ENCODE data around the gene NECTIN4. TPM values are rescaled to one million over a fixed set of nuclear protein-coding genes. Genes with fewer than 3 reads are reported as not detected.

The NECTIN4 gene
- total and polyA plus RNA-seq, 7 donors: 0.01 to 0.03 TPM; not detected in 5

DNA sequence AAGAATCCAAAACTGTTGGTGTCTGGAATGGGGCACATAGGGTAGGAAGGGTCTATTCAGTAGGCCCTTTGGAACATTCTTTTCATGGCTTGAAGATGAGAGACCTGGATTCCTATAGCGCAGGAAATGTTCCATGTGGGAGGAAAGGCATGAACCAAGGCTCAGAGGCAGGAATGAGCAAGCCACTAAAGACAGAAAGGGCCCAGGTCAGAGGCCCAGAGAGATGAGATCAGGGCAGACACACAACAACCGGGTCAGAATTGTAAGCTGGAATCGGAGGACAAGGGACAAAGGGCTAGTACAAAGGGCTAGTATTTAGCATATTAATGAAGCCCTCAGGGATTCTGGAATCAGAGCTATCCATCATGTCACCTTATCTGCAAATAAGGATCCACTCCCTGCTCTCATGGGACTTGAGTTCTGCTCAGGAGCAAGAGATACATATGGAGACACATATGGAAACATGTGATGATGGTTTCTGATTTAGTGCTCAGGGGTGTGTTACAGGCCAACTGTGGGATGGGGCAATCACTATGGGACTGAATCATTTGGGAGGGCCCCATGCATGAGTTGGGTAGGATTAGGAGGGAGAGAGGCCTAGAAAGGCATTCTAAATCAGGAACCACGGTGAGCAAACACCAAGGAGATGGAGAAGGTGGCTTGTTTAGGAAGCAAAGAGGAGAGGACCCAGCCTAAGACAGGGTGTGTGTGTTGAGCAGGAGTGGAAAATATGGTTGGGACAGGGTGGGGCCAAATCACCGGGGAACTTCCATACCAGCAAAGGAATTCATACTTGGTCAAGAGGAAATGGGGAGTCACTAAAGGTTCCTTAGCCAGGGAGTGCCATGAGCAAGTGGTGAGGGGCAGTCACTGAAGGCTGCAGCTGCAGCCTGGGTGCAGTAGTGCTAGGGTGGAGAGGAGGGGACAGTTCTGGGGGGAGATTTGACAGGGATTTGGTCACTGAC lies 8.6 kb downstream of the NECTIN4 start:
- DNase-seq: no peak
- no peaks in the 10 kb centered on the region for H3K9me3 ChIP-seq
- TF ChIP-seq CTCF (IDR thresholded peaks at IDR 0.05): no peak
- no peak for ATAC-seq
- 73 to 82% (median 80%) methylated on average over 5 of the region's 5 CpGs for WGBS, 3 donors
- H3K27me3 ChIP-seq (ENCODE audit: insufficient read depth in 3 of 3, low read length in 2 of 3): peaks cover 0 to 4% (median 0%) of the 10 kb centered on the region in 3 donors
- no peak overlapping the region for H3K27ac ChIP-seq
- no peaks in the 10 kb centered on the region for H3K36me3 ChIP-seq (ENCODE audit: insufficient read depth in 1 of 2, low read depth in 1 of 2)
- intact Hi-C loops (cut with DNase I): no loop called here
- no peaks in the 10 kb centered on the region for H3K4me1 ChIP-seq
- no peak overlapping the region for H3K4me3 ChIP-seq

GRCh38 chr1:161079436-161080110 lies 9.8 kb downstream of the NECTIN4 start:
- ATAC-seq (no peak), DNase-seq (no peak)
- intact Hi-C loops (cut with DNase I): no loop called here
- Histone ChIP-seq H3K4me3 (no peak overlapping the region), H3K9me3 (no peaks in the 10 kb centered on the region), H3K27ac (no peak overlapping the region), H3K27me3 (ENCODE audit: insufficient read depth in 3 of 3, low read length in 2 of 3) (peaks cover 0 to 4% (median 0%) of the 10 kb centered on the region in 3 donors), H3K4me1 (no peaks in the 10 kb centered on the region), H3K36me3 (ENCODE audit: insufficient read depth in 1 of 2, low read depth in 1 of 2) (no peaks in the 10 kb centered on the region)
- WGBS, 3 donors: 50 to 64% (median 54%) methylated on average over 41 of the region's 41 CpGs
- no peak for TF ChIP-seq CTCF (IDR thresholded peaks at IDR 0.05)

DNA sequence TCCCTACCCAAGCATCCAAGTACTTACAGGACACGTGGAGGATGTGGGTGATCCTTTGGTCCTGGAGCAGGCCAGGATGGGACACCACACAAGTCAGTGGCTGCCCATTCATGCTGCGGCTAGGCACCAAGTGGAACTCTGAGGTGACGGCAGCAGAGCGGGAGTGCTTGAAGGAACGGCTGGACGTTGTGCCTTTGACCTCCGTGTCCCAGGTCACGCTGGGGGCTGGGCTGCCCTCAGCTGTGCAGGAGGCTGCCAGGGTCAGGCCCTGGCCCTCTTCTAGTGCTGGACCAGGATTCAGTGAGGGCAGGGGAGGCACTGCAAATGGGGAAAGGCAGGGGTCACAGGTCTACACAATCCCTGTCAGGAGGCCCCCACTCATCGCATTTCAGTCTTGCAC lies 11.9 kb downstream of the NECTIN4 start:
- Histone ChIP-seq H3K27ac (no peak overlapping the region), H3K9me3 (no peaks in the 10 kb centered on the region), H3K4me1 (no peaks in the 10 kb centered on the region), H3K4me3 (no peak overlapping the region), H3K27me3 (ENCODE audit: insufficient read depth in 3 of 3, low read length in 2 of 3) (peaks cover 0 to 4% (median 0%) of the 10 kb centered on the region in 3 donors), H3K36me3 (ENCODE audit: insufficient read depth in 1 of 2, low read depth in 1 of 2) (no peaks in the 10 kb centered on the region)
- DNase-seq (no peak), ATAC-seq (no peak)
- intact Hi-C loops (cut with DNase I): no loop called here
- no peak for TF ChIP-seq CTCF (IDR thresholded peaks at IDR 0.05)
- 55 to 61% (median 59%) methylated on average over 9 of the region's 9 CpGs for WGBS, 3 donors

GRCh38 chr1:161076410-161076809 lies 12.9 kb downstream of the NECTIN4 start:
- DNase-seq (no peak), ATAC-seq (no peak)
- H3K36me3 ChIP-seq (ENCODE audit: insufficient read depth in 1 of 2, low read depth in 1 of 2): no peaks in the 10 kb centered on the region
- H3K27ac ChIP-seq: no peak overlapping the region
- H3K4me3 ChIP-seq: no peak overlapping the region
- intact Hi-C loops (cut with DNase I): no loop called here
- no peaks in the 10 kb centered on the region for H3K9me3 ChIP-seq
- H3K4me1 ChIP-seq: no peaks in the 10 kb centered on the region
- TF ChIP-seq CTCF (IDR thresholded peaks at IDR 0.05): no peak
- H3K27me3 ChIP-seq (ENCODE audit: insufficient read depth in 3 of 3, low read length in 2 of 3): peaks cover 0 to 4% (median 0%) of the 10 kb centered on the region in 3 donors
